Tongue (tissue), 2 donors: ENCODE data around the gene DEPDC7. TPM values are rescaled to one million over a fixed set of nuclear protein-coding genes. Genes with fewer than 3 reads are reported as not detected.
"Not testable (repeated sequence)": the region's sequence is repeated elsewhere in the genome, so short reads cannot be mapped to it uniquely, and the experiment has no call there.

ENCODE experiments used
- DNase-seq: peaks from one replicate; pipeline ENCODE4 v3.0.0-alpha.2; 2015
- total RNA-seq: library from RNA; depleted of rRNA; stranded (reverse); fragments of >200 nt; gene quantifications from one replicate; pipeline ENCODE4 v1.2.3, GENCODE V29; 2014

The DEPDC7 gene
- total RNA-seq: 17.0 TPM

DNA sequence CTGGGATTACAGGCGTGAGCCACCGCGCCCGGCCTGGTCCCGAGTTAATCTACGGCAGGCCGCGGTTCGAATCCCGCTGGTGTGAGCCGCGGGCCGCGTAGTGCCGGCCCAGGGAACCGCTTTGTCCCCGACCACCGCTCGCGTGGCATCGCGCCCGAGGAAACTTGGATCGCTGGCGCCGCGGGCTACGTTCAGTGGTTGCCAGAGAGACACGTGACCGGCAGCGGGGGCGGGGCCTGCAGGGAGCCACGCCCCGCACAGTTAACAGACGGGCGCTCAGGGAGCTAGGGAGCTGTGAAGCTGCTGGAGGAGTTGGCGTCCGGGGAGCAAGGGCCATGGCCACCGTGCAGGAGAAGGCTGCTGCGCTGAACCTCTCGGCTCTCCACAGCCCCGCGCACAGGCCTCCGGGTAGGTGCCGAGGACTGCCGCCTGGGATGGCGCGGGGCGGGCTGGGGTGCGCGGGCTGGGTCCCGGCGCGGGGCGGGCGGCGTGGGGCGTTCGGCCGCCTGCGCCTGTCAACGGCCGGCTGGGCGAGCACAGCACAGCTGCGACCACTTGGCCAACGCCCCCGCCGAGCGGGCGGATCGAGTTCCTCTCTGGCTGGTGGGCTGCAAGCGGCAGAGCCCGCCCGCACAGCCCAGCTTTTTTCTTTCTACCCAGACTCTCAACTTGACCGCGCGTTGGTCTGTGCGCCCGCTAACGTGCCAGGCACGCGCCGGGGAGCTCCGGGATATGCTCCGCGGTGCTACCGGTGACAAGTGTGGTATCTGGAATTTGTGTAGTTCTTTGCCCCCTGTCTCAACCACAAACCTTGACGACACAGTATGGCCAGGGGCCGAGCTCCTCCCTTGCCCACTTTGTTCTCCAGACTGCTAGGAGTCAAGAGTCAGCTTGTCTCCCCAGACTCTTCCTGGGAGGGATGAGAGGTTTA lies at the start of gene DEPDC7:
Gene DEPDC7, plus strand, starts transcription at position 258 of the 931 bp plus-strand sequence. Its CDS starts 78 bp downstream, at position 336.
- DNase-seq: peak; percentile 96

DNA sequence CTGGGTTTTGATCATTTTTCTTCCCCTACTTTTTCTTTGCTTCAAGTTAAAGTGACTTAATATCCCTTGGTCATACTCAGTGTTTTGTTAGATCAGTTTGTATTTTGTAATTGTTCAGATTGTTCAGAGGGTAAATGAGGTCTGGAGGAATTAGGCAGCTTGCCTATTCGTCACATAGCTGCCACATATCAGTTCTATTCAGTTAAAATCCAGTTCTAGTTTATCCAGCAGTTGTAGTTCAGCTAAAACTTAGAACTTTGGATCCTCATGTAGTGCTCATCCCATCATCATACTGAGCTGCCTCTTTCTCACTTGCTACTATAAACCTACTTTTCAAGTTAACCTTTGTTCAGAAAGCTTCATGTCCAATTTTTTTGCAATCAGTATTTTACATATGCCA lies 47.1 kb upstream of the DEPDC7 start:
- DNase-seq: no peak

DNA sequence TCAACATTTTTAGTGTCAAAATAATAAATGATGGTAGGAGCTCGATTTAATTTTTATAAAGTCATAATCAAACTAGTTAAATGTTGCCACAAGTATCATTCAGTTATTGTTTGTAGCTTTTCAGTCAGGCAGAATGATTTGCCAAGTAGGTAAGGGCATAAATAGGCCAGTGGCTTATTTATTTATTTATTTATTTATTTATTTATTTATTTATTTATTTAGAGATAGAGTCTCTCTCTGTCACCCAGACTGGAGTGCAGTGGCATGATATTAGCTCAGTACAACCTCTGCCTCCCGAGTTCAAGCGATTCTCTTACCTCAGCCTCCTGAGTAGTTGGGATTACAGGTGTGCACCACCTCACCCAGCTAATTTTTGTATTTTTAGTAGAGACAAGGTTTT lies 43.4 kb upstream of the DEPDC7 start:
- DNase-seq: not testable (repeated sequence)

DNA sequence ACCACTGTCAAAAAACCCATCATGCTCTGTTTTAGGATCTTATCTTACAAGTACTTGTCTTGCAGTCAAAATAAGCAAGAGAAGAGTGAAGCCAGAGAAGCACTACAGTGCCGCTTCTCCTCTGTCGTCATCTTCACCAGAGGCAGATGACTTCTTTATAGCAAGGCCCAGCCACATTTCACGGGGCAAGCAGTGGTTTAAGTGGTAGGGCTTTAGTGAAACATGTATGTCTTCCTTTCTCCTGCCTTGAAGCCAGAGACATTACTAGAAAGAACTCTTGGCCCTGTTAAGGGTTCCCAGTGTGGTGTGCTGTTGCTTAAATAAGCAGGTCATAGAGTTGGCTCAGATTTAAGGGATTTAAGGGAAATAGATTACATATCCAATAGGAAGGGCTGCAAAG lies 42.9 kb upstream of the DEPDC7 start:
- no peak for DNase-seq

DNA sequence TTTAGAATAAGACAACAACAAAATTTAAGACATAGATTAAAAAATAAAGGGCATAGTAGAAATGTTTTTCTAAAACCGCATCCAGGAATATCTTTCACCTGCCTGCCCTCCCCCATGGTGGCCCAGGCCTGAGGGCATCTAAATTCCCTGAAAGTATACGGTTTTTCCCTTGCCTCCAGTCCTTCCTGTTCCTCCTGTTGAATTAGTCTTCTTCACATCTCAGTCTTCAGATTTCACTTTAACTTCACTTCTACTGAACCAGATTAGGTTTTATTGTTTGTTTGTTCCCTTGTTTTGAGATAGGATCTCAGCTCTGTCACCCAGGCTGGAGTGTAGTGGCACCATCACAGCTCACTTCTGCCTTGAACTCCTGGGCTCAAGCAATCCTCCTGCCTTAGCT lies 33.1 kb upstream of the DEPDC7 start:
- DNase-seq: no peak

DNA sequence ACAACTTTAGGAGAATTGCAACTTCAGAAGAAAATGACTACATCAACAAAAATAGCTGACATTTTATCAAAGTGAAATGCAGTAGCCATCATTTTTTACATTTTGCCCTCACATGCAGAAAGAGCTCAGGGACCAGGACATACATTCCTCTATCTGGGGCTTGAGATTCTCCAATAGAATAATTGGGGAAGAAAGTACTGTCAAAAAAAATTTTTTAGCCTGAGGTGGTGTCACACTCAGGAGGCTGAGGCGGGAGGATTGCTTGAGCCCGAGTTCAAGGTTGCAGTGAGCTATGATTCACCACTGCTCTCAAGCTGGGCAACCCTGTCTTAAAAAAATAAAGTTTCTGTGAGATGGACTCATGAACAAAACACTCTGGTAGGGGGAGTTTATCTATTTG lies 32.2 kb upstream of the DEPDC7 start:
- no peak for DNase-seq

DNA sequence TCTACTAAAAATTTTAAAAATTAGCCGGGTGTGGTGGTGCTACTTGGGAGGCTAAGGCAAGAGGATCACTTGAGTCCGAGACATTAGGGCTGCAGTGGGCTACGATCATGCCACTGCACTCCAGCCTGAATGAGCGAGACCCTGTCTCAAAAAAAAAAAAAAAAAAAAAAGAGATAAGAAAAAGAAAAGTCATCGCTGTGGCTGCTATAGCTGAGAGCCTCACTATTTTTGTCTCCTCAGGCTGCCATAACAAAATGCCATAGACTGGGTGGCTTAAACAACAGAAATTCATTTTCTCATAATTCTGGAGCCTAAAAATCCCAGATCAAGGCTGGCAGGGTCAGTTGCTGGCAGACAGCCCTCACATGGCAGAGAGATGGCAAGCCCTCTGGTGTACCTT lies 30.1 kb upstream of the DEPDC7 start:
- no peak for DNase-seq

DNA sequence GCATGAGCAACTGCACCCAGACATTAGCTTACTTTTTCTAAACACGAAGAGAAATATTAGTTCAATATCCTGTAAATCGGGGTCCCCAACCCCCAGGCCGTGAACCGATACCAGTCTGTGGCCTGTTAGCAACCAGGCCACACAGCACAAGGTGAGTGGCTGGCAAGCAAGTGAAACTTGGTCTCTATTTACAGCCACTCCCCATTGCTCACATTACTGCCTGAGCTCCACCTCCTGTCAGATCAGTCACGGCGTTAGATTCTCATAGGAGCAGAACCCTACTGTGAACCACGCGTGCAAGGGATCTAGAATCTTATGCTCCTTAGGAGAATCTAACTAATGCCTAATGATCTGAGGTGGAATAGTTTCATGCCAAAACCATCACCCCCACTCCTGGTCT lies 27.8 kb upstream of the DEPDC7 start:
- no peak for DNase-seq

DNA sequence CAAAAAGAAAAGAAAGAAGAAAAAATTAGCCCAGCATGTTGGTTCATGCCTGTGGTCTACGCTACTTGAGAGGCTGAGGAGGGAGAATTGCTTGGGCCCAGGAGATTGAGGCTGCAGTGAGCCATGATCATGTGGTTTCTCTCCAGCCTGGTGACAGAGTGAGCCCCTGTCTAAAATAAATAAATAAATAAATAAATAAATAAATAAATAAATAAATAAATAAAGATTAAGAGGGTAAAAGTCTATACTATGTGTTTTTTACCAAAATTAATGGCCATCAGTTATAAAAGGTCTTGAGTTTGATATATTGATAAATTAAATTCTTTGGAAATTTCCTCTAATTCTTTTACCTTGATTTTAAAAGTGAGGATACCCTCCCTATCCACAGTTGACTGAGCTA lies 25.2 kb upstream of the DEPDC7 start:
- DNase-seq: no peak

DNA sequence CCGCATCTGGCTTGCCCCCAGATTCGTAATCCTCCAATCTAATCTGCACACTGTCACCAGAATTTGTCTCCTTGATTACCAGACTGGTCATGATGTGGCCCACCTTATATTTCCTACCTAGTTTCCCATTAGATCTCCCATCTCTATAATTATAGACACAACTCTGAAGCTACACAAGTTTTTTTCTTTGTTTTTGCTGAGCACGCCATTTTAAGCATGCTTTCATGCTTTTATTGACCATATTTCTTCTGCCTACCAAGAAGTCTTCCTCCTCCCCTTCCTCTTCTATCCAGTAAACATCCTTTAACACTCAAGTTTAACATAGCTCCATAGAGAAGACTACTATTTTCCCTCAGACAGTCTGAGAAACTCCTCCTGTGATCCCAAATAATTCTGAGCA lies 24.3 kb upstream of the DEPDC7 start:
- no peak for DNase-seq

DNA sequence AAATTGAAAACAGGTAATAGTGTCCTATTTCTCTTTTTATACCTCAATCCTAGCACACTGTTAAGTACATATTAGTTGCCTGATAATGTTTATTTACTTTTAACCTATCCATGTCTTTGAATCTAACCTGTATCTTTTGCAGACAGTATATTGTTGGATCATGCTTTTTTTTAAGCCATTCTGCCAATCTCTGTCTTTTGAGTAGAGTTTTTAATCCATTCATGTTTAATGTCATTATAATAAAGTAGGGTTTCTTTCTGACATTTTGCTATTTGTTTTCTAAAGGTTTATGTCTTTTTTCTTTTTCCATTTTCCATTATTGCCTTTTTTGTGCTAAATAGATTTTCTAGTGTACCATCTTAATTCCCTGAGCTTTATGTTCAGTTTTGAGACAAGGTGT lies 23.8 kb upstream of the DEPDC7 start:
- no peak for DNase-seq

DNA sequence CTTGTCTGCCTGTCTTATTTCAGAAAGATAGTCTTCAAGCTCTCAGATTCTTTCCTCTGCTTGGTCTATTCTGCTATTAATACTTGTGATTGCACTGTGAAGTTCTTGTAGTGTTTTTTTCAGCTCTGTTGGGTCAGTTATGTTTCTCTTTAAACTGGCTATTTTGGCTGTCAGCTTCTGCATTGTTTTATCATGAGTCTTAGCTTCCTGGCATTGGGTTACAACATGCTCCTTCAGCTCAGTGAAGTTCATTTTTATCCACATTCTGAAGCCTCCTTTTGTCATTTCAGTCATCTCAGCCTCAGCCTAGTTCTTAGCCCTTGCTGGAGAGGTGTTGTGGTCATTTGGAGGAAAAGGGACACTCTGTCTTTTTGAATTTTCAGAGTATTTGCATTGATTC lies 15.5 kb upstream of the DEPDC7 start:
- no peak for DNase-seq

DNA sequence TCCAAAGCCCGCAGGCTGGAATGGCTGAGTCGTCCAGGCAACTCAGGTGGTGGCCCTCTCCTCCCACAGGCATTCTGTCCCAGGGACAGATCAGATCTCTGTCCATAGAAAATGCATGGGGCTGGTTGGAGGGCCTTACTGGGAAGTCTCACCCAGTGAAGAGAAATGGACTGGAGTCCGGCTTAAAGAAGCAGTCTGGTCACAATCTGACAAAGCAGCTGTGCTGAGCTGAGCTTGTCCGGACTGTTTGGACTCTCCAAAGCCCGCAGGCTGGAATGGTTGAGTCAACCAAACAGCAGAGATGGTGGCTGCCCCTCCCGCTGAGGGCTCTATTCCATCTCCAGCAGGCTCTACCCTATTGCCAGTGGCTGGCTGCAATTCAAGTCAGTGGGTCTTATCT lies 14.4 kb upstream of the DEPDC7 start:
- DNase-seq: no peak

DNA sequence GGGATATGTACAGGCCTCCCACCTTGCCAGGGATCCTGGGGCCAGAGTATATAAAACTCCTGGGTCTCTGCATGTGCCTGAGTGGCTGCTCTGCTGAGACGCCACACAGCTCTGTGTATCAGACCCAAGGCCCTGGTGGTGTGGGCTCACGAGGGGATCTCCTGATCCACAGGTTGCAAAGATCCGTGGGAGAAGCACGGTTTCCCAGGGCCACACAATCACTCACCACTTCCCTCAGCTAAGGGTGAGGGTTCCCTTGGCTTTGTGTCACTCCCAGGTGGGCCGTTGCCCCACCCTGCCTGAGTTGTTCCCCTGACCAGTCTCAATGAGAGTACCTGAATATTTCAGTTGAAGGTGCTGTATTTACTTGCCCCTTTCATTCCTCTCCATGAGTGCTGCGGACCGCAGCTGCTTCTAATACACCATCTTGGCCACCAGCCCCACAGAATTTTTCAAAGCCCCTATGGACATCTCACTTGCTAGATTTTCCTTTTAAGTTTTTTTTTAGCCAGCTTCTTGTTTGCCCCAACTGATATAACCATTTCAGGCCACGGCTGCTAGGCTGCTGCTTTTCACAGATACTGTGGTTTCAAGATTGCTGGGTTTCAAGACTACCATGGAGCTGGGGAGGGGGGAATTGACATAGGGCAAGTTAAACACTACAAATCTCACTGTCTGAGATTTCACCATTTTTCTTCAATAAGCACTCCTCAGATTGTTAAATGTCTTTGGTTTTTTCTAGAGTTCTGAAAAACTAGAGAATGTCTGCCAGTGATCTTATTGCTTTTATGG lies 13.7 kb upstream of the DEPDC7 start:
- no peak for DNase-seq

DNA sequence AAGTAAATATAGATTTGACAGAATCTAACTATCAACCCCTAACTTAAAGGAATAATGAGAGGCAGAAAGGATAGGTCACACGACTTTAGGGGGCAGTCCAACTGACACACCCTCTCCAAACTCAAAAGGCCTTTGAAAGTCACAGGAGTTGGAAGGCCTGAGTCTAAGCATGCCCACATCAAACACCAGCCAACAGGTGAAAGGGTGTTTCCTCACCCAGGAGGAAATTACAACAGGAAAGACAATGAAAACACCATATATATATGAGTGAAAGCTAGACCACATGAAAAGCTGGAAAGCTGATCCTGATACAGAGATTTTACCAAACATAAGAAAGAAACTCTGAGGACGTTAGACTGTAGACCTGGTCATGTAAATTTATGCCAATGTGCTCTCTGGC lies 10.5 kb upstream of the DEPDC7 start:
- no peak for DNase-seq

DNA sequence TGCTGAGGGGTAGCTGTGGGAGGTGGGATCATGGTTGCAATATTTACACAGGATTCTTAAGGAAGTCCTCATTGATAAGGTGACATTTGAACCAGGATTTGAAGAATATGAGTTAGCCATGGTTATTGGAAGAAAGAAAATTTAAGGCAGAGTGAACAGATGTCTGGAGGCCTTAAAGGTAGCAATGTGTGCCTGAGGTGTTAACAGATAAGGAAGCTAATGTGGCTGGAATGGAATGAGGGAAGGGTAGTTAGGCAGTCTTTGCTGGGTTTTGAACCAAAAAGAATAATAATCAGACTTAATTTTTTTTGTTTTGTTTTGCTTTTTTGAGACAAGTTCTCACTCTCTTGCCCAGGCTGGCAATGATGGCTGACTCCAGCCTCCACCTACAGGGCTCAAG lies 9.7 kb upstream of the DEPDC7 start:
- no peak for DNase-seq

DNA sequence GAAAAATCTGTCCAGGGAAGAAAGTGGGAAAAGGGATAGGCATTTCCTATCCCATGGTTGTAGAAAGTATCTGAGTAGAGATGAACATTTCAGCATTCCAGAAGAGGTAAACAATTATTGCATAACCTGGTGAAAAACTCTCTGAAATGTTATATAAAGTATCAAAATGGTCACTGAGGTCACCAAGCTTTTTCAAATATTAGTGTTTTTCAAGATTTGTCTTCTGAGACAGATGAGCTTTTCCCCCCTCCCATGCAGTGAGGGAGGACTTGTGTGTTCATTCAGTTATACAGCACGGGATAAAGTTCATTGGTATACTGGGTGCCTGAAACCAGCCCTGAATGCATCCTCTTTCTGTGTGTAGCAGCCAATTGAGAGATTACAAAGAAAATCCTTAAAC lies 1.9 kb upstream of the DEPDC7 start:
- no peak for DNase-seq

DNA sequence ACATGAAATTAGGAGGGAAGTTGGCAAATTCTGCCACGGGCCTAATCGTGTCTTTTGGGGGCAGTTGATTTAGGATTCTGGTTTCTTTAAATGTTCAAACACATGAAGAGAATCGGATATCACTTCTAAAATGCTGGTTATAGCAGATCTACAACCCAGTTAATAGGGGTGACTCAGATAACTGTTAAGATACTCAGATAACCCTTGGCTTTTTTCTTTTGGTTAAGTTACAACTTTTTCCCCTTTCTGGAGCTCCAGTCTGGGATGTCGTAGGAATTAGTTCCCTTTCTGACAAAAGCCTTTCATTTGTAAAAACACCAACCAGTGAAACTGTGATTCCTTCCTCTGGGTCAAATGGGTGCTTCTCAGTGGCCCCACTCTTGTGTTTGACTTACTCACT lies 976 bp downstream of the DEPDC7 start:
- DNase-seq: no peak

DNA sequence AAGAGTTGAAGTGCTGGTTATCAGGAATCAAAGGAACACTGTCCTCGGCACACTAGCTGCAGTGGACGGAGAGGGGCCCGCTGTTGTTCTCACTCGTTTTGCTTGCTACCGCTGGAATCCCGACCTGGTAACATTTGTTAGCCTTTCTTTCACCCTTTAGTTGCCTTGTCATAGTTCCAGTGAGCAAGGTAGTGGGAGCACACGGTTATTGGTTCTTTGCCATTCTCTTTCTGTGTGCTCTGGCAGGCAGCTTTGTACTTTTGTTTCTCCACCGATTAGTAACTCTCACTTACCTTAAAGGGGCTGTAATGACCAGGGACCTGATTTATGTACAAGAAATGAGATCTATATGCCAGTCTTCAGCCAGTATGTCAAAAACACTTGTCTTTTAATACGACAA lies 1.8 kb downstream of the DEPDC7 start:
- DNase-seq: no peak

DNA sequence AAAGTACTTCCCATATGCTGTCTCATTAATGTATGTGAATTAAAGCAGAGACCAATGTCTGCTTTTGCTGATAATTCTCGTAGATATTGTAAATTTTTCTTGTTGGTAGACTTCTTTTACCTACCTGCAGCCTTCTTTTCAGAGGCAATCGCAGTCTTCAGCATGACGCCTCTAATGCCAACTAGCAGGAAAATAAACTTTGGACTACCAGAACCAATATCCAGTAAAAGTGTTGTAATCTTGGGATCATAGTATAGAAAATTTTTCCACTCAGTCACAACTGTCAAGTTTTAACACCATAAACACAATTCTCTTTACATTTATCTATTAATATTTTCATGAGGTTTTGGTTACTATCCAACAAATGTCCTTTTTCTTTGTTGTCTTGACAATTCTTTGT lies 2.3 kb downstream of the DEPDC7 start:
- DNase-seq: no peak

DNA sequence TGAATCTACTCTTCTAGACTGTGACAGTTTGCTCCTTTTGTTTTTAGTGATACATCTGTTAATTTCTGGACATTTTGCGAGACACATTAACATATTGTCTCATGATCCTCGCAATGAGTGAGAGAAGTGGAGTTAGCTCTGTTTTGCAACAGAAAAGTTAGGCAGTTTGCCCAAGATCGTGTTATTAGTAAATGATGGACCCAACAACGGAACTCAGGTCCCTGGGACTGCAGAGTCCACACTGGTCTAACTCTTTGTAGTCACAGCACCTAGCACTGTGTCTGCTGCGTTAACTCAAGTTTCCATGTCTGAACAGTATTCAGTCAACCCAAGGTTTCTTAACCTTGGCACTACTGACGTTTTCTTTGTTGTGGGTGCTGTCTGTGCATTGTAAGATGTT lies 3.2 kb downstream of the DEPDC7 start:
- no peak for DNase-seq

DNA sequence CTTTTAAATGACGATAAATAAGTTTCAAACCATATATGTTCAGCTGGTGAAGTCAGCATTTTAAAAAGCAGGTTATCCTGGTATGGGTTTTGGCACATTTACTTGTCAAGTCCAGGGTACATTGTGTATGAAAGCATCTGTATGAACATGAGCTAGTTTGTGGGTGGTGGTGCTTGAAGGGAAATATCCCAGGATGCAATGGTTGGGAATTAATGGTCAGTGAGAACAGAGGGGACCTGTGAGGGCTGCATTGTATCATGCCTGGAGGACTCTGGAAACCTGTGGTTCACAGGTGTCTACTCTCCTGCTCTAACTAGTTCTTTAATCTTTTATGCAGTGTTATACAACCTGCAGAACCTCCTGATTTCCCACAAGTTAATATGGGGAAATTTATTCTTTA lies 5.8 kb downstream of the DEPDC7 start:
- DNase-seq: no peak

DNA sequence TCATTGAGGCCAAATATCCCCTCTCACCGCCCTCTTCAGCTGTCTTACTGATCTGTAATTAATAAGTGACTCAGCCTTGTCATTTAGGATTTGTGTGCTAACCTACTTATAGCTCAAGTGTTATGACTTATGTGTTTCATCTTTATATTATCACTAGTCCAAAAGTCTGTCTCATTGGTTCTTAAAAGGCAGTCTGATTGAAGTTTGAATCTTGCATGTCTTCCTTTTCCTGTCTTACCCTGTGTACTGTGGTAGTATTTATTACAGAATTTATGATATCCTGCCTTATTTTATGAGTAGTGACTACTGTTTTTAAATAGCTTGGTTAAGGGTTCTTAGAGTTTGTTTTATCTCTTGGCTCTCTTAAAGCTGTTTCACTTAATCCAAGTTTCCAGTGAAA lies 6.3 kb downstream of the DEPDC7 start:
- DNase-seq: no peak

DNA sequence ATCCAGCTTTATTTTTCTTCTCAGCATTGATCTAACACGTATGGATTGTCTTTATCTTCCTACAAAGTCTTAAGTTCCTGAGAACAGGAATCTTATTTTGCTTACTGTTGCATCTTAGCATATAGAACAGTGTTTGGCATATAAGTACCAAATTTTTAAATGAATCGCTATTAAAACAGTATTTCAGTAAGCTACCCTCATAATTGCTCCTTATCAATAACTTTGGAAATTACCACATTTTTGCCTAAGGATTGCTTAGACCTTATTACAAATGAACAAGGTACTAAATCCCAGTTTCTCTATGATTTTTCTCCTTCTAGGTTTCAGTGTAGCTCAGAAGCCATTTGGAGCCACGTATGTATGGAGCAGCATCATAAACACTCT lies 9.7 kb downstream of the DEPDC7 start:
- DNase-seq: no peak
